Endodermal cell (in vitro differentiated cells): Measurements from ENCODE around the gene CCDC86. TPM values are rescaled to one million over a fixed set of nuclear protein-coding genes. Genes with fewer than 3 reads are reported as not detected.

Experiments
- DNase-seq: peaks from one replicate; pipeline ENCODE4 v3.0.0-alpha.2; 2017
- H3K27ac ChIP-seq: 2 replicates; pipeline ENCODE4 v1.5.1; 2013; ENCODE audit warnings: mild to moderate bottlenecking, low read depth, low read length, moderate library complexity
- H3K27me3 ChIP-seq: 2 replicates; pipeline ENCODE4 v1.6.1; 2013; ENCODE audit warnings: mild to moderate bottlenecking, low read length, moderate library complexity; ENCODE audit not compliant: insufficient read depth, control insufficient read depth, poor library complexity, severe bottlenecking
- H3K36me3 ChIP-seq: 2 replicates; pipeline ENCODE4 v1.7.0; 2013; ENCODE audit warnings: mild to moderate bottlenecking, low read length, moderate library complexity; ENCODE audit not compliant: control insufficient read depth, insufficient read depth
- H3K4me1 ChIP-seq: one replicate; pipeline ENCODE4 v1.7.0; 2013; ENCODE audit warnings: low read length; ENCODE audit not compliant: control insufficient read depth, insufficient read depth
- H3K4me3 ChIP-seq: 2 replicates; pipeline ENCODE4 v1.5.1; 2013; ENCODE audit warnings: mild to moderate bottlenecking, low read length, moderate library complexity
- H3K9ac ChIP-seq: 2 replicates; pipeline ENCODE4 v1.6.1; 2013; ENCODE audit warnings: mild to moderate bottlenecking, low read length, moderate library complexity; ENCODE audit not compliant: poor library complexity, severe bottlenecking; ENCODE audit errors: extremely low read depth
- H3K9me3 ChIP-seq: 2 replicates; pipeline ENCODE4 v1.6.1; 2013; ENCODE audit warnings: mild to moderate bottlenecking, low read length, moderate library complexity; ENCODE audit not compliant: control insufficient read depth
- H3K27ac Mint-ChIP-seq: 2 replicates; pipeline ENCODE4 v1.8.0; 2020; ENCODE audit warnings: mixed read lengths
- H3K27me3 Mint-ChIP-seq: 2 replicates; pipeline ENCODE4 v1.8.0; 2021; ENCODE audit warnings: mild to moderate bottlenecking, mixed read lengths; ENCODE audit not compliant: insufficient read depth
- H3K36me3 Mint-ChIP-seq: 2 replicates; pipeline ENCODE4 v1.8.0; 2020; ENCODE audit warnings: low read depth, mixed read lengths
- H3K4me1 Mint-ChIP-seq: 2 replicates; pipeline ENCODE4 v1.8.0; 2020; ENCODE audit warnings: mixed read lengths
- H3K4me3 Mint-ChIP-seq: 2 replicates; pipeline ENCODE4 v1.8.0; 2020; ENCODE audit warnings: mild to moderate bottlenecking, moderate library complexity, mixed read lengths
- H3K9me3 Mint-ChIP-seq: 2 replicates; pipeline ENCODE4 v1.8.0; 2020; ENCODE audit warnings: mild to moderate bottlenecking, mixed read lengths
- WGBS, 2 experiments: methylation state at CpG; one replicate each; pipeline versions ENCODE4 v1.1.5 to v1.1.7; 2013; ENCODE audit warnings: missing lambda C conversion rate in 2 of 2, mixed read lengths in 1 of 2; ENCODE audit not compliant: insufficient coverage in 1 of 2, insufficient read length in 1 of 2; 5-methylcytosine and 5-hydroxymethylcytosine counted together
- total RNA-seq, 2 donors: library from RNA; stranded (reverse); fragmentation: NEBNext Ultra II Directional in 1 of 2; extraction: Animal tissue kit (Norgen Biotek cat#: 25700) in 1 of 2; gene quantifications; 2 replicates in 1 of 2; 3 replicates in 1 of 2; pipeline ENCODE4 v1.2.1, GENCODE V29; 2021
- TF ChIP-seq, protein P1 (sequence below): fragments of 200-600 bp; sonication (generic); conservative IDR thresholded peaks from 2 replicates; pipeline ENCODE4 v1.5.0; 2021; ENCODE audit warnings: antibody characterized with exemption, mild to moderate bottlenecking

The CCDC86 gene
- total RNA-seq, 2 donors from 2014 or later, result 22.4 to 27.9 TPM

DNA sequence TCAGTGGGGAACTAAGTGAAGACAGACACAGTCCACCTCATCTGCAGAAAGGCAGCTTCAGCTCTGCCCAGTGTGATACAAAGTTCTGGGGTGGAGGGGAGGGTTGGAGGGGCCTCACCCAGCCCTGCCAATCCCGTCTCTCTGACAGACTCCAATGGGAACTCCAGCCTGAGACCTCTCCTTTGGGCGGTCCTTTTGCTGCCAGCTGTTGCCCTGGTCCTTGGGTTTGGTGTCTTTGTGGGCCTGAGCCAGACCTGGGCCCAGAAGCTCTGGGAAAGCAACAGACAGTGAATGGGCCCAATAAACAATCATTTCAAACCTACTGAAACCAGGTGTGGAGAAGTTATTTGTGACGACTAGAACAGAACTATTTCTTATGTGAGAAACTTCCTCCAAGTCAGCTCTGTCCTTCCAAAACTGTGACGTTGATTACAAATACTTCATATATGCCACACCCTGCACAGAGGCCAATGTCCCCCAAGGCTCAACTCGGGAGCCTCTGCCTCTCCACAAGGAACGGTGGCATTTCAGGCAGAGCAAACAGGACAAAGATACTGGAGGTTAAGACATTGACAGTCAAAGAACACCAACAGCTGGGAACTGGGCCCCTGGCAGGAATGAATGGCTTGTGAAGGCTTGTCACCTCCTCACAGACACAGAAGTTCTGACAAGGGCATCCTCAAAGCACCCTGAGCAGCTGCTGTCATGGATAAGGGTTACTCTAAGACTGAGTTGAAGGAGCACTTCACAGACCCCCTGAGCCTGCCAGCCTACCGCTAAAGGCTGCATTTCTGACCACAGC lies 33.7 kb downstream of the CCDC86 start:
- no peak for DNase-seq
- WGBS, 2 experiments, result 91 to 96% methylated on average over 5 to 7 of the region's 7 CpGs

DNA sequence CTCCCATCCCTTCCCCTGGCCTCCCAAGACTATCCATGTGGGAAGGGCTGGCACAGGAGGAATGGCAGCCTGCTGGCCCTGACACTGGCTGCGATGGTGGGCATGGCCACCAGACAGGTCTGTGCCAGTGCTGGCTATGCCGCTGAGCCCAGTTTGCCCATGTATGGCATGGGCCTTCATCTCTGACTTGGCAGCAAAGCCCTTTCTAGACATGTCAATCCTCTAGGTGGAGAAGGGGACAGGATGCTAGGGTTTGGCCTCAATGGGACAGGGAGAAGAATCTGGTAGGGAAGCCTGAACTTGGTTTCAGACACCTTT lies 34.2 kb downstream of the CCDC86 start:
- no peaks in the 10 kb centered on the region for H3K36me3 Mint-ChIP-seq

More for the DNA sequence above, 33.7 kb downstream of the CCDC86 start:
- Mint-ChIP-seq H3K36me3 (no peaks in the 10 kb centered on the region), H3K4me1 (peaks cover 4% of the 10 kb centered on the region), H3K4me3 (no peak overlapping the region), H3K9me3 (no peaks in the 10 kb centered on the region), H3K27me3 (no peaks in the 10 kb centered on the region), H3K27ac (no peak overlapping the region)
- H3K27me3 ChIP-seq, result no peaks in the 10 kb centered on the region
- no peak overlapping the region for H3K9ac ChIP-seq
- H3K4me3 ChIP-seq, result no peak overlapping the region
- no peak overlapping the region for H3K27ac ChIP-seq
- H3K36me3 ChIP-seq, result peaks cover 18% of the 10 kb centered on the region
- no peaks in the 10 kb centered on the region for H3K4me1 ChIP-seq
- TF ChIP-seq, protein P1, sequence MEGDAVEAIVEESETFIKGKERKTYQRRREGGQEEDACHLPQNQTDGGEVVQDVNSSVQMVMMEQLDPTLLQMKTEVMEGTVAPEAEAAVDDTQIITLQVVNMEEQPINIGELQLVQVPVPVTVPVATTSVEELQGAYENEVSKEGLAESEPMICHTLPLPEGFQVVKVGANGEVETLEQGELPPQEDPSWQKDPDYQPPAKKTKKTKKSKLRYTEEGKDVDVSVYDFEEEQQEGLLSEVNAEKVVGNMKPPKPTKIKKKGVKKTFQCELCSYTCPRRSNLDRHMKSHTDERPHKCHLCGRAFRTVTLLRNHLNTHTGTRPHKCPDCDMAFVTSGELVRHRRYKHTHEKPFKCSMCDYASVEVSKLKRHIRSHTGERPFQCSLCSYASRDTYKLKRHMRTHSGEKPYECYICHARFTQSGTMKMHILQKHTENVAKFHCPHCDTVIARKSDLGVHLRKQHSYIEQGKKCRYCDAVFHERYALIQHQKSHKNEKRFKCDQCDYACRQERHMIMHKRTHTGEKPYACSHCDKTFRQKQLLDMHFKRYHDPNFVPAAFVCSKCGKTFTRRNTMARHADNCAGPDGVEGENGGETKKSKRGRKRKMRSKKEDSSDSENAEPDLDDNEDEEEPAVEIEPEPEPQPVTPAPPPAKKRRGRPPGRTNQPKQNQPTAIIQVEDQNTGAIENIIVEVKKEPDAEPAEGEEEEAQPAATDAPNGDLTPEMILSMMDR, result no peak
- no peaks in the 10 kb centered on the region for H3K9me3 ChIP-seq

DNA sequence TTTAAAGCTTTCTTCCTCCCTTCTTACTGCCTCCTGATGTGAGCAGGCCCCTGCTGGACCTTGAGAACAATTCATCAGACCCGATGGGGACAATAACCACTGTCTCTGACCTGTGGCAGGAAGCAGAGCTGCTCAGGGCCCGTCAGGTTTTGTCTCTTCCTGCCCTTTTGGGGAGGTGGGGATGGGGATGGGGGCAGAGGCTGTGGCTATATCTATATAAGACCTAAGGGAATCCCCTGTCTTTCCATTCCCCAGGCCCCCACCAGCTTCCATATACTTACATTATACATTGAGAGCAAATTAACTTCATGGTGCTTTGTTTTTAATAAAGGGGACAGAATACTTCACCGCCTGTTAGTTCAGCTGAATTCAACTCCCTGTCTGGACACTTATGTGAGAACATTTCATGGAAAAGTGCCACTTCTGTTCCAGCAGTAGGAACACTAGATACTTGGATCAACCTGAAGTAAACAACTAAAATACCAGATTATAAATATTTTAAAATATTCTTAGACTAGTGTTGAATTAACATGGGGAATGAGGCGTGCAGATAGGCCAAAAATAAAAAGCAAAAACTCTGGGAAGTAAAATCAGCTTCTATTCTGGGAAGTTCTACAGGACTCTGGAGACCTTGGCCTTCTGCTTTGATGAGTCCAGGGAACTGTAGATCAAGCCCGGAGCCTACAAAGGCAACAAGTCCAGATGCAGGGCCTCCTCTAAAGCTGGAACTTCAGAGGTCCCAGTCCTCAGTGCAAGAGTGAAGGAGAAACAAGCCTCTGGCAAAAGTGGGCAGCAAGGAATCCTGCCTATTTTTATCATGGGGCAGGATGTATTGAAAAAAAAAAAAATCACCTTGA lies 36.6 kb downstream of the CCDC86 start:
- 87 to 89% methylated on average over 3 to 5 of the region's 5 CpGs for WGBS, 2 experiments
- H3K27ac ChIP-seq, result no peak overlapping the region

More for the DNA sequence above, 34.2 kb downstream of the CCDC86 start:
- no peak overlapping the region for H3K27ac Mint-ChIP-seq
- no peaks in the 10 kb centered on the region for H3K9me3 Mint-ChIP-seq
- DNase-seq, result no peak
- no peak overlapping the region for H3K4me3 Mint-ChIP-seq
- Histone ChIP-seq H3K9ac (no peak overlapping the region), H3K27me3 (no peaks in the 10 kb centered on the region), H3K27ac (no peak overlapping the region), H3K4me1 (no peaks in the 10 kb centered on the region), H3K4me3 (no peak overlapping the region), H3K9me3 (no peaks in the 10 kb centered on the region), H3K36me3 (peaks cover 18% of the 10 kb centered on the region)
- 90 to 100% methylated on average over 1 to 2 of the region's 2 CpGs for WGBS, 2 experiments
- peaks cover 4% of the 10 kb centered on the region for H3K4me1 Mint-ChIP-seq
- TF ChIP-seq, protein P1, result no peak
- H3K27me3 Mint-ChIP-seq, result no peaks in the 10 kb centered on the region

More for the DNA sequence above, 36.6 kb downstream of the CCDC86 start:
- Mint-ChIP-seq H3K4me1 (no peaks in the 10 kb centered on the region), H3K36me3 (no peaks in the 10 kb centered on the region), H3K27ac (no peak overlapping the region), H3K27me3 (no peaks in the 10 kb centered on the region), H3K4me3 (no peak overlapping the region), H3K9me3 (no peaks in the 10 kb centered on the region)
- Histone ChIP-seq H3K36me3 (peaks cover 18% of the 10 kb centered on the region), H3K4me1 (no peaks in the 10 kb centered on the region), H3K4me3 (no peak overlapping the region), H3K9ac (no peak overlapping the region), H3K27me3 (no peaks in the 10 kb centered on the region), H3K9me3 (no peaks in the 10 kb centered on the region)
- TF ChIP-seq, protein P1, result no peak
- DNase-seq, result no peak
